Endodermal cell (in vitro differentiated cells): Measurements from ENCODE around the gene MORN2. TPM values are rescaled to one million over a fixed set of nuclear protein-coding genes. Genes with fewer than 3 reads are reported as not detected.

Experiments
- DNase-seq: peaks from one replicate; pipeline ENCODE4 v3.0.0-alpha.2; 2017
- H3K27ac ChIP-seq: 2 replicates; pipeline ENCODE4 v1.5.1; 2013; ENCODE audit warnings: mild to moderate bottlenecking, low read depth, low read length, moderate library complexity
- H3K27me3 ChIP-seq: 2 replicates; pipeline ENCODE4 v1.6.1; 2013; ENCODE audit warnings: mild to moderate bottlenecking, low read length, moderate library complexity; ENCODE audit not compliant: insufficient read depth, control insufficient read depth, poor library complexity, severe bottlenecking
- H3K36me3 ChIP-seq: 2 replicates; pipeline ENCODE4 v1.7.0; 2013; ENCODE audit warnings: mild to moderate bottlenecking, low read length, moderate library complexity; ENCODE audit not compliant: control insufficient read depth, insufficient read depth
- H3K4me1 ChIP-seq: one replicate; pipeline ENCODE4 v1.7.0; 2013; ENCODE audit warnings: low read length; ENCODE audit not compliant: control insufficient read depth, insufficient read depth
- H3K4me3 ChIP-seq: 2 replicates; pipeline ENCODE4 v1.5.1; 2013; ENCODE audit warnings: mild to moderate bottlenecking, low read length, moderate library complexity
- H3K9ac ChIP-seq: 2 replicates; pipeline ENCODE4 v1.6.1; 2013; ENCODE audit warnings: mild to moderate bottlenecking, low read length, moderate library complexity; ENCODE audit not compliant: poor library complexity, severe bottlenecking; ENCODE audit errors: extremely low read depth
- H3K9me3 ChIP-seq: 2 replicates; pipeline ENCODE4 v1.6.1; 2013; ENCODE audit warnings: mild to moderate bottlenecking, low read length, moderate library complexity; ENCODE audit not compliant: control insufficient read depth
- H3K27ac Mint-ChIP-seq: 2 replicates; pipeline ENCODE4 v1.8.0; 2020; ENCODE audit warnings: mixed read lengths
- H3K27me3 Mint-ChIP-seq: 2 replicates; pipeline ENCODE4 v1.8.0; 2021; ENCODE audit warnings: mild to moderate bottlenecking, mixed read lengths; ENCODE audit not compliant: insufficient read depth
- H3K36me3 Mint-ChIP-seq: 2 replicates; pipeline ENCODE4 v1.8.0; 2020; ENCODE audit warnings: low read depth, mixed read lengths
- H3K4me1 Mint-ChIP-seq: 2 replicates; pipeline ENCODE4 v1.8.0; 2020; ENCODE audit warnings: mixed read lengths
- H3K4me3 Mint-ChIP-seq: 2 replicates; pipeline ENCODE4 v1.8.0; 2020; ENCODE audit warnings: mild to moderate bottlenecking, moderate library complexity, mixed read lengths
- H3K9me3 Mint-ChIP-seq: 2 replicates; pipeline ENCODE4 v1.8.0; 2020; ENCODE audit warnings: mild to moderate bottlenecking, mixed read lengths
- WGBS, 2 experiments: methylation state at CpG; one replicate each; pipeline versions ENCODE4 v1.1.5 to v1.1.7; 2013; ENCODE audit warnings: missing lambda C conversion rate in 2 of 2, mixed read lengths in 1 of 2; ENCODE audit not compliant: insufficient coverage in 1 of 2, insufficient read length in 1 of 2; 5-methylcytosine and 5-hydroxymethylcytosine counted together
- total RNA-seq, 2 donors: library from RNA; stranded (reverse); fragmentation: NEBNext Ultra II Directional in 1 of 2; extraction: Animal tissue kit (Norgen Biotek cat#: 25700) in 1 of 2; gene quantifications; 2 replicates in 1 of 2; 3 replicates in 1 of 2; pipeline ENCODE4 v1.2.1, GENCODE V29; 2021
- TF ChIP-seq, protein P1 (sequence below): fragments of 200-600 bp; sonication (generic); conservative IDR thresholded peaks from 2 replicates; pipeline ENCODE4 v1.5.0; 2021; ENCODE audit warnings: antibody characterized with exemption, mild to moderate bottlenecking

The MORN2 gene
- total RNA-seq, 2 donors from 2014 or later: 13.7 to 27.5 TPM

DNA sequence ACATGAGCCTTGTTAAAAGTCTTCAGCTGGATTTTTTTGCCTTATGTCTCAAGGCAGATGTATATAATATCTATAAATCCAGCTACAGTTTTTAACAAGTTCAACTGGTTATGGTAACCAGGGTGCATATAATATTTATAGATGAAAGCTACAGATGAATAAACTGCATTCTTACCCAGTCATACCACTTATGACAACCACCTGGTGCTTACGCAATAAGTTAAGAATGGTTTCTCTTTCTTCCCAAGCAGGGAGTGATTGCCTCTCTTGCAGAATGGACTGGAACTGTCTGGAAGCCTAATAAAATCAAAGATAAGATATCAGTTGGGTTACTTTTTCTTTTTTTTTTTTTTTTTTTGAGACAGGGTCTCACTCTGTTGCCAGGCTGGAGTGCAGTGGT is 19.6 kb upstream of the MORN2 start:
- Histone ChIP-seq H3K27me3 (no peaks in the 10 kb centered on the region), H3K36me3 (peaks cover 91% of the 10 kb centered on the region), H3K9me3 (no peaks in the 10 kb centered on the region), H3K9ac (no peak overlapping the region), H3K27ac (no peak overlapping the region), H3K4me3 (no peak overlapping the region), H3K4me1 (no peaks in the 10 kb centered on the region)
- TF ChIP-seq, protein P1, sequence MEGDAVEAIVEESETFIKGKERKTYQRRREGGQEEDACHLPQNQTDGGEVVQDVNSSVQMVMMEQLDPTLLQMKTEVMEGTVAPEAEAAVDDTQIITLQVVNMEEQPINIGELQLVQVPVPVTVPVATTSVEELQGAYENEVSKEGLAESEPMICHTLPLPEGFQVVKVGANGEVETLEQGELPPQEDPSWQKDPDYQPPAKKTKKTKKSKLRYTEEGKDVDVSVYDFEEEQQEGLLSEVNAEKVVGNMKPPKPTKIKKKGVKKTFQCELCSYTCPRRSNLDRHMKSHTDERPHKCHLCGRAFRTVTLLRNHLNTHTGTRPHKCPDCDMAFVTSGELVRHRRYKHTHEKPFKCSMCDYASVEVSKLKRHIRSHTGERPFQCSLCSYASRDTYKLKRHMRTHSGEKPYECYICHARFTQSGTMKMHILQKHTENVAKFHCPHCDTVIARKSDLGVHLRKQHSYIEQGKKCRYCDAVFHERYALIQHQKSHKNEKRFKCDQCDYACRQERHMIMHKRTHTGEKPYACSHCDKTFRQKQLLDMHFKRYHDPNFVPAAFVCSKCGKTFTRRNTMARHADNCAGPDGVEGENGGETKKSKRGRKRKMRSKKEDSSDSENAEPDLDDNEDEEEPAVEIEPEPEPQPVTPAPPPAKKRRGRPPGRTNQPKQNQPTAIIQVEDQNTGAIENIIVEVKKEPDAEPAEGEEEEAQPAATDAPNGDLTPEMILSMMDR: no peak
- Mint-ChIP-seq H3K9me3 (no peaks in the 10 kb centered on the region), H3K4me3 (no peak overlapping the region), H3K27me3 (no peaks in the 10 kb centered on the region), H3K4me1 (no peaks in the 10 kb centered on the region), H3K27ac (no peak overlapping the region), H3K36me3 (peaks cover 68% of the 10 kb centered on the region)
- no peak for DNase-seq
- 92 to 100% methylated on average over 1 of the region's 1 CpG for WGBS, 2 experiments

DNA sequence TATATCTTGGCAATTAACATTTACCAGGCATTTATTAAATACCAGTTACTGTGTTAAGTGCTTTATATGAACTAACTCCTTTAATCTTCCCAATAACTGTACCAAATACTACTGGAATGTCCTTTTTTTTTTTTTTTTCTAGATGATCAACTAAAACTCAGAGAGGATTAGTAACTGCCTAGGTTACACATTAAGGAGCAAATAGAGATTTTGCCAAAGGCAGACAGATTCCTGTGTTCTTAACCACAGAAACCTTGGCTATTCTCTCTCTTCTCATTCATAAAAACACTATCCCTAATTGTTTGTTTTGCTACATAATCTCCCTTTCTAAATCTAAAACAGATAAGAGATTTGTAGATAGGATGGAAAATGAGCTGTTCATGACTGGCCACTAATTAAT is 13.3 kb upstream of the MORN2 start:
- Mint-ChIP-seq H3K4me1 (peaks cover 21% of the 10 kb centered on the region), H3K4me3 (no peak overlapping the region), H3K36me3 (peaks cover 42% of the 10 kb centered on the region), H3K27ac (peak overlapping the region; percentile 75), H3K9me3 (no peaks in the 10 kb centered on the region), H3K27me3 (no peaks in the 10 kb centered on the region)
- DNase-seq: no peak
- peaks cover 3% of the 10 kb centered on the region for H3K4me1 ChIP-seq
- no peaks in the 10 kb centered on the region for H3K27me3 ChIP-seq
- peak overlapping the region; percentile 44 for H3K4me3 ChIP-seq
- TF ChIP-seq, protein P1: no peak
- peak overlapping the region; percentile 1 for H3K9ac ChIP-seq
- H3K27ac ChIP-seq: no peak overlapping the region
- no peaks in the 10 kb centered on the region for H3K9me3 ChIP-seq
- H3K36me3 ChIP-seq: peaks cover 66% of the 10 kb centered on the region

DNA sequence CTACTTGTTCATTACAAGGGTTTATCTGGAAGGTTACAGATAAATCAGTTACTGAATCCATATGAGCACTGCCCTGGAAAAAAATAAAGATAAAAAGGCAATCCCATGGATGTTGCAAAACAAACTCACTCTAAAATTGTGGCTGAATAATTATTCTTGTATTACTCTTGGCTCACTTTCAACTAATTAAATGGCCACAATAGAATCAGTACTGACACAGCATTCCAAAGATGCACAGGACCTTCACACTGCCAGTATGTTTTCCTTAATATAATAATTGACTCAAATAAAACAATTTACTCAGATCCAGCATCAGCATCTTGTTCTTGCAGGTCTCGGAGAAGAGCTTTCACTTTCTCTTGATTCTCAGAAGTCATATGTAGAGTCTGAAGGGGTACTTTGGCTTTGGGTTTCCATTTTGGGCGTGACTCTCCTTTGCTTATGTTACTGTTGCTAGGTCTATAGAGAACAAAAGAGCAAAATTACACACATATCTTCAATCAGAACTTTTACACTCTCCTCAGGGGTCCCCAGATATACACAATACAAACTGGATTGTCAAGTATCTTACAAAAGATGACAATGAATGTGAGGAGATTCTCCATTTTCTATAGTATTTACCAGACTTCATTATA is 12.6 kb upstream of the MORN2 start:
- peaks cover 21% of the 10 kb centered on the region for H3K4me1 Mint-ChIP-seq
- DNase-seq: no peak
- no peaks in the 10 kb centered on the region for H3K27me3 Mint-ChIP-seq
- peaks cover 42% of the 10 kb centered on the region for H3K36me3 Mint-ChIP-seq
- peak overlapping the region; percentile 75 for H3K27ac Mint-ChIP-seq
- no peaks in the 10 kb centered on the region for H3K27me3 ChIP-seq
- no peak overlapping the region for H3K4me3 Mint-ChIP-seq
- no peaks in the 10 kb centered on the region for H3K9me3 Mint-ChIP-seq
- peak overlapping the region; percentile 1 for H3K9ac ChIP-seq
- H3K36me3 ChIP-seq: peaks cover 68% of the 10 kb centered on the region
- peaks cover 3% of the 10 kb centered on the region for H3K4me1 ChIP-seq
- H3K4me3 ChIP-seq: no peak overlapping the region
- 91% methylated on average over 2 of the region's 2 CpGs; no CpG with 5 or more reads in 1 of the 2 experiments for WGBS, 2 experiments
- no peaks in the 10 kb centered on the region for H3K9me3 ChIP-seq
- TF ChIP-seq, protein P1: no peak
- H3K27ac ChIP-seq: no peak overlapping the region
